Spleen (tissue), 7 donors: ENCODE measurements around the gene TMEM39A.

Experiments used
- CTCF ChIP-seq, 11 experiments: fragments of 200-600 bp in 7 of 11; fragments of 450-650 bp in 4 of 11; sonication (generic) in 4 of 11; IDR thresholded peaks in 8 of 11; conservative IDR thresholded peaks in 3 of 11; 1 replicate in 7 of 11; 2 replicates in 4 of 11; pipeline versions ENCODE4 v1.4.0 to v1.8.0; 2016 to 2021; ENCODE audit warnings: antibody characterized with exemption in 11 of 11, inconsistent platforms in 4 of 11, mild to moderate bottlenecking in 1 of 11
- POLR2A ChIP-seq, 3 donors: fragments of 450-650 bp; IDR thresholded peaks; one replicate each; pipeline ENCODE4 v1.5.1; 2017; ENCODE audit warnings: antibody characterized with exemption in 3 of 3, mild to moderate bottlenecking in 1 of 3
- POLR2AphosphoS5 ChIP-seq, 3 donors: sonication (generic); formaldehyde crosslinking; IDR thresholded peaks; one replicate each; pipeline ENCODE4 v1.5.1; 2017; ENCODE audit warnings: antibody characterized with exemption in 3 of 3
- donor health status: DM: no; HTN: no; CAD: no; lungs with moderate emphysema.
- donor health status: DM: no; HTN: no; CAD: no.
- donor health status: DM: no; HTN: no; CAD: no.

- no peak for TF ChIP-seq CTCF (IDR thresholded peaks at IDR 0.05 in 8 of 11, conservative IDR thresholded peaks at IDR 0.05 in 3 of 11)
- no peak for TF ChIP-seq POLR2A (IDR thresholded peaks at IDR 0.05)
- TF ChIP-seq POLR2AphosphoS5 (IDR thresholded peaks at IDR 0.05) = no peak
These were observed 44.8 kb downstream of the TMEM39A start for GRCh38 chr3:119418641-119419040.
